ENCODE data around the gene ELP5. TPM values are rescaled to one million over a fixed set of nuclear protein-coding genes. Genes with fewer than 3 reads are reported as not detected.

ELP5 gene
- total and polyA plus RNA-seq, 10 of the 15 experiments (the other 5 are each of a cell fraction or from before 2014, with no cell fraction given) = 41.1 to 109 (median 77.5) TPM

DNA sequence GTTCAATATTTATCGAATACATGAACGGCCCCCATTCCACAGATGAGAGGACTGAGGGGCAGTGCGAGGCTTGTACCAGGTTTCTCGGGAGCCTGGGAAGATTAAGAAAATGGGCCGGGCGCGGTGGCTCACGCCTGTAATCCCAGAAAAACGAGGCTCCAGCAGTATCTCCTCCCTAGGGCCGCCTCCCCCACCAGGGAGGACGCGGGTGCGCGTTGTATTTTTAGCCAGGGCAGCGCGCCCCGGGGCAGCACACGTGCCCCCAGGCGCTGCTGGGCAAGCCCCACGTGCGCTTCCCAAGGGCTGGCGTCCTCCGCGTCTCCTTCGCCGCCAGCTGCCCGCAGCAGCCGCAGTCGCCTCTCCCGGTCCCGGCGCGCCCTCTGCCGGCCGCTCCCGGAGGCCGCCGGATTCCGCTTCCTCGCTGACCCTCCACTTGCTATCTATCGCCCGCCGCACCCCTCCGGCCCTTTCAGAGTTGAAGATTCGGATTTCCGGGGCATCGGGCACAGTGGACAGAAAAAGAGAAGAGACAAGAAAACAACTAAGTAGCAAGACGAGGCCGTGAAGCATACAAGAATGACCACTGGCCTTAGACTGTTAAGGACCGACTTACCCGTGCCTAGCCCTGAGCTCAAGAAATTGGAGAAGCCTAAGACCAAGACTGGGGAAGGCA is 44.3 kb downstream of the ELP5 start (continued):
- TF ChIP-seq, protein P1, sequence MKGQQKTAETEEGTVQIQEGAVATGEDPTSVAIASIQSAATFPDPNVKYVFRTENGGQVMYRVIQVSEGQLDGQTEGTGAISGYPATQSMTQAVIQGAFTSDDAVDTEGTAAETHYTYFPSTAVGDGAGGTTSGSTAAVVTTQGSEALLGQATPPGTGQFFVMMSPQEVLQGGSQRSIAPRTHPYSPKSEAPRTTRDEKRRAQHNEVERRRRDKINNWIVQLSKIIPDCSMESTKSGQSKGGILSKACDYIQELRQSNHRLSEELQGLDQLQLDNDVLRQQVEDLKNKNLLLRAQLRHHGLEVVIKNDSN (IDR thresholded peaks at IDR 0.05; ENCODE audit: borderline replicate concordance, extremely low read length, insufficient read depth, low read depth, low read length) = peak; percentile 34
- TF ChIP-seq JUND (IDR thresholded peaks at IDR 0.05; ENCODE audit: low read depth, low read length) = no peak
- no peak for TF ChIP-seq NFXL1 (IDR thresholded peaks at IDR 0.05; ENCODE audit: borderline replicate concordance)
- TF ChIP-seq CHD2 (IDR thresholded peaks at IDR 0.05; ENCODE audit: borderline replicate concordance, low read depth, low read length) = no peak
- TF ChIP-seq, protein P2, sequence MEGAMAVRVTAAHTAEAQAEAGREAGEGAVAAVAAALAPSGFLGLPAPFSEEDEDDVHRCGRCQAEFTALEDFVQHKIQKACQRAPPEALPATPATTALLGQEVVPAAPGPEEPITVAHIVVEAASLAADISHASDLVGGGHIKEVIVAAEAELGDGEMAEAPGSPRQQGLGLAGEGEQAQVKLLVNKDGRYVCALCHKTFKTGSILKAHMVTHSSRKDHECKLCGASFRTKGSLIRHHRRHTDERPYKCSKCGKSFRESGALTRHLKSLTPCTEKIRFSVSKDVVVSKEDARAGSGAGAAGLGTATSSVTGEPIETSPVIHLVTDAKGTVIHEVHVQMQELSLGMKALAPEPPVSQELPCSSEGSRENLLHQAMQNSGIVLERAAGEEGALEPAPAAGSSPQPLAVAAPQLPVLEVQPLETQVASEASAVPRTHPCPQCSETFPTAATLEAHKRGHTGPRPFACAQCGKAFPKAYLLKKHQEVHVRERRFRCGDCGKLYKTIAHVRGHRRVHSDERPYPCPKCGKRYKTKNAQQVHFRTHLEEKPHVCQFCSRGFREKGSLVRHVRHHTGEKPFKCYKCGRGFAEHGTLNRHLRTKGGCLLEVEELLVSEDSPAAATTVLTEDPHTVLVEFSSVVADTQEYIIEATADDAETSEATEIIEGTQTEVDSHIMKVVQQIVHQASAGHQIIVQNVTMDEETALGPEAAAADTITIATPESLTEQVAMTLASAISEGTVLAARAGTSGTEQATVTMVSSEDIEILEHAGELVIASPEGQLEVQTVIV (IDR thresholded peaks at IDR 0.05; ENCODE audit: borderline replicate concordance, partially characterized antibody) = no peak
- no peak for TF ChIP-seq PAX8 (IDR thresholded peaks at IDR 0.05)
- TF ChIP-seq, protein P3, sequence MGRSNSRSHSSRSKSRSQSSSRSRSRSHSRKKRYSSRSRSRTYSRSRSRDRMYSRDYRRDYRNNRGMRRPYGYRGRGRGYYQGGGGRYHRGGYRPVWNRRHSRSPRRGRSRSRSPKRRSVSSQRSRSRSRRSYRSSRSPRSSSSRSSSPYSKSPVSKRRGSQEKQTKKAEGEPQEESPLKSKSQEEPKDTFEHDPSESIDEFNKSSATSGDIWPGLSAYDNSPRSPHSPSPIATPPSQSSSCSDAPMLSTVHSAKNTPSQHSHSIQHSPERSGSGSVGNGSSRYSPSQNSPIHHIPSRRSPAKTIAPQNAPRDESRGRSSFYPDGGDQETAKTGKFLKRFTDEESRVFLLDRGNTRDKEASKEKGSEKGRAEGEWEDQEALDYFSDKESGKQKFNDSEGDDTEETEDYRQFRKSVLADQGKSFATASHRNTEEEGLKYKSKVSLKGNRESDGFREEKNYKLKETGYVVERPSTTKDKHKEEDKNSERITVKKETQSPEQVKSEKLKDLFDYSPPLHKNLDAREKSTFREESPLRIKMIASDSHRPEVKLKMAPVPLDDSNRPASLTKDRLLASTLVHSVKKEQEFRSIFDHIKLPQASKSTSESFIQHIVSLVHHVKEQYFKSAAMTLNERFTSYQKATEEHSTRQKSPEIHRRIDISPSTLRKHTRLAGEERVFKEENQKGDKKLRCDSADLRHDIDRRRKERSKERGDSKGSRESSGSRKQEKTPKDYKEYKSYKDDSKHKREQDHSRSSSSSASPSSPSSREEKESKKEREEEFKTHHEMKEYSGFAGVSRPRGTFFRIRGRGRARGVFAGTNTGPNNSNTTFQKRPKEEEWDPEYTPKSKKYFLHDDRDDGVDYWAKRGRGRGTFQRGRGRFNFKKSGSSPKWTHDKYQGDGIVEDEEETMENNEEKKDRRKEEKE (IDR thresholded peaks at IDR 0.05) = no peak
- TF ChIP-seq SP1 (IDR thresholded peaks at IDR 0.05; ENCODE audit: low read depth, low read length) = peak; percentile 21
- TF ChIP-seq, protein P4, sequence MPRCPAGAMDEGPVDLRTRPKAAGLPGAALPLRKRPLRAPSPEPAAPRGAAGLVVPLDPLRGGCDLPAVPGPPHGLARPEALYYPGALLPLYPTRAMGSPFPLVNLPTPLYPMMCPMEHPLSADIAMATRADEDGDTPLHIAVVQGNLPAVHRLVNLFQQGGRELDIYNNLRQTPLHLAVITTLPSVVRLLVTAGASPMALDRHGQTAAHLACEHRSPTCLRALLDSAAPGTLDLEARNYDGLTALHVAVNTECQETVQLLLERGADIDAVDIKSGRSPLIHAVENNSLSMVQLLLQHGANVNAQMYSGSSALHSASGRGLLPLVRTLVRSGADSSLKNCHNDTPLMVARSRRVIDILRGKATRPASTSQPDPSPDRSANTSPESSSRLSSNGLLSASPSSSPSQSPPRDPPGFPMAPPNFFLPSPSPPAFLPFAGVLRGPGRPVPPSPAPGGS (IDR thresholded peaks at IDR 0.05; ENCODE audit: borderline replicate concordance, insufficient read depth, low read depth, low read length, poor library complexity, severe bottlenecking) = no peak
- no peak for TF ChIP-seq ATF7 (IDR thresholded peaks at IDR 0.05; ENCODE audit: low read depth)
- TF ChIP-seq, protein P5, sequence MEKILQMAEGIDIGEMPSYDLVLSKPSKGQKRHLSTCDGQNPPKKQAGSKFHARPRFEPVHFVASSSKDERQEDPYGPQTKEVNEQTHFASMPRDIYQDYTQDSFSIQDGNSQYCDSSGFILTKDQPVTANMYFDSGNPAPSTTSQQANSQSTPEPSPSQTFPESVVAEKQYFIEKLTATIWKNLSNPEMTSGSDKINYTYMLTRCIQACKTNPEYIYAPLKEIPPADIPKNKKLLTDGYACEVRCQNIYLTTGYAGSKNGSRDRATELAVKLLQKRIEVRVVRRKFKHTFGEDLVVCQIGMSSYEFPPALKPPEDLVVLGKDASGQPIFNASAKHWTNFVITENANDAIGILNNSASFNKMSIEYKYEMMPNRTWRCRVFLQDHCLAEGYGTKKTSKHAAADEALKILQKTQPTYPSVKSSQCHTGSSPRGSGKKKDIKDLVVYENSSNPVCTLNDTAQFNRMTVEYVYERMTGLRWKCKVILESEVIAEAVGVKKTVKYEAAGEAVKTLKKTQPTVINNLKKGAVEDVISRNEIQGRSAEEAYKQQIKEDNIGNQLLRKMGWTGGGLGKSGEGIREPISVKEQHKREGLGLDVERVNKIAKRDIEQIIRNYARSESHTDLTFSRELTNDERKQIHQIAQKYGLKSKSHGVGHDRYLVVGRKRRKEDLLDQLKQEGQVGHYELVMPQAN (conservative IDR thresholded peaks at IDR 0.05) = no peak
- no peak for TF ChIP-seq WRNIP1 (IDR thresholded peaks at IDR 0.05; ENCODE audit: borderline replicate concordance, low read depth, low read length)
- no peak for TF ChIP-seq IKZF2 (IDR thresholded peaks at IDR 0.05)
- TF ChIP-seq TARDBP (IDR thresholded peaks at IDR 0.05; ENCODE audit: borderline replicate concordance) = no peak
- TF ChIP-seq SUPT20H (IDR thresholded peaks at IDR 0.05; ENCODE audit: borderline replicate concordance, control insufficient read depth, low read depth, low read length) = no peak
- TF ChIP-seq ESRRA (IDR thresholded peaks at IDR 0.05; ENCODE audit: low read length) = no peak
- no peak for TF ChIP-seq RBBP5 (conservative IDR thresholded peaks at IDR 0.05)
- TF ChIP-seq, protein P6, sequence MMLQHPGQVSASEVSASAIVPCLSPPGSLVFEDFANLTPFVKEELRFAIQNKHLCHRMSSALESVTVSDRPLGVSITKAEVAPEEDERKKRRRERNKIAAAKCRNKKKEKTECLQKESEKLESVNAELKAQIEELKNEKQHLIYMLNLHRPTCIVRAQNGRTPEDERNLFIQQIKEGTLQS (IDR thresholded peaks at IDR 0.05; ENCODE audit: borderline replicate concordance, extremely low read depth, low read depth, low read length) = no peak
